ENCODE measurements around the gene KRTCAP2.
A peak's percentile ranks its signal among the peaks of the same experiment; 100 is the strongest.

Gene KRTCAP2

GRCh38 chr1:155133799-155134281, 39.3 kb downstream of the KRTCAP2 start:
- DNase-seq (ENCODE audit: low spot score): no peak

DNA sequence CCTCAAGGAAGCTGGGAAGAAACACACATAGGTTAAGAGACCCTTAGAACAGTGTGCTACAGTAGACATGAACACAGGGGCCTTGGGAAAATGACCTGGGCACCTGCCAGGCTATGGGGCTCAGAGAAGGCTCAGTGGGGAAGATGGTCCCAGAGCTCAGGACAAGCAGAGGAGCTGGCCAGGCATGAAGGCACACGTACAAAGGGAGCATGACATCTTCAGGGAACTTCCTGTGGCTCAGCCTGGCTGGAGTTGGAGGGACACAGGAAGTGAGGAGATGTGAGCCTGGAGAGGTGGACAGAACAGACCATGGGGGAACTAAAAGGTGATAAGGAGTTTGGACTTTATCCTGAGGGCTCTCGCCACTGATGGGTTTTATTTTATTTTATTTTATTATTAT, 41.2 kb downstream of the KRTCAP2 start:
- DNase-seq (ENCODE audit: low spot score): no peak

DNA sequence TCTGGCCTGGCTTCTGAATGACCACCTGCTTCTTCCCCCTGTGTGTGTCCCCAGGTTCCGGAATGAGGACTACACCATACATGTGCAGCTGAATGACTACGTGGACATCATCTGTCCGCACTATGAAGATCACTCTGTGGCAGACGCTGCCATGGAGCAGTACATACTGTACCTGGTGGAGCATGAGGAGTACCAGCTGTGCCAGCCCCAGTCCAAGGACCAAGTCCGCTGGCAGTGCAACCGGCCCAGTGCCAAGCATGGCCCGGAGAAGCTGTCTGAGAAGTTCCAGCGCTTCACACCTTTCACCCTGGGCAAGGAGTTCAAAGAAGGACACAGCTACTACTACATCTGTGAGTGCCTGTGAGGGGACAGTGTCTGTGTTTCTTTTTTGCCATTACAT, 41.8 kb downstream of the KRTCAP2 start:
- no peak for DNase-seq (ENCODE audit: low spot score)

GRCh38 chr1:155130272-155131006, 42.7 kb downstream of the KRTCAP2 start:
- no peak for DNase-seq (ENCODE audit: low spot score)

- no peak for DNase-seq (ENCODE audit: low spot score)
Measured at GRCh38 chr1:155128755-155129473, 44.2 kb downstream of the KRTCAP2 start.

DNA sequence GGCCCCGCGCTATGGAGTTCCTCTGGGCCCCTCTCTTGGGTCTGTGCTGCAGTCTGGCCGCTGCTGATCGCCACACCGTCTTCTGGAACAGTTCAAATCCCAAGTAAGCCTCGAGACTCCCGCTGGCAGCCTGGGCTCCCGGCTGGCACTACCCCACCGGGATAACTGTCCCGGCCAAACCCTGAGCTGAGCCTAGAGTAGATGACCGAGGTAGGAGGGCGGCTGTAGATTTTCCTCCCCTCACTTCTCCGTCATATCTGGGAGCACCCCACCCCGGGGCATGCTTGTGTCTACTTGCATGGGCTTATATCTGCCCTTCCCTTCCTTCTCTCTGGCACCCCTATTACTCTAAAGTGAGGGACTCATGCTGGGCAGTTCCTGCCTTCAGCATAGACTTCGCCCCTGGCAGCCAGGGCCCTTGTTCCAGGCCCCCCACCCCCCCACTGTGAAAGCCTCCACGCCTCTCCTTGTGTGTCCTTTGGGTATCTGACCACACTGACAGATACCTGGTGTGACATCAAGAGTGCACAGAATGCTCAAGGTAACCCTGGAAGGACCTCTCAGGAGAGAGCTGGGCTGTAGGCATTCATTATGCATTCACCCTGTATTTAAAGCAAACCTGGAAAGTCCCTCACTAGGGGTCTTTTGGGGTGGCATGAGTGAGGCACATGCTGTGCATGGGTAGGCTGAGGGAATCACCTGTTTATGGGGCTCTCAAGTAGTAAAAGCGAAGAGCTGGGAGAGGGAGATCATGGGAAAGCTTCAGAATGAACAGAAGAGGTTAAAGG, 44.9 kb downstream of the KRTCAP2 start:
- no peak for DNase-seq (ENCODE audit: low spot score)

DNA sequence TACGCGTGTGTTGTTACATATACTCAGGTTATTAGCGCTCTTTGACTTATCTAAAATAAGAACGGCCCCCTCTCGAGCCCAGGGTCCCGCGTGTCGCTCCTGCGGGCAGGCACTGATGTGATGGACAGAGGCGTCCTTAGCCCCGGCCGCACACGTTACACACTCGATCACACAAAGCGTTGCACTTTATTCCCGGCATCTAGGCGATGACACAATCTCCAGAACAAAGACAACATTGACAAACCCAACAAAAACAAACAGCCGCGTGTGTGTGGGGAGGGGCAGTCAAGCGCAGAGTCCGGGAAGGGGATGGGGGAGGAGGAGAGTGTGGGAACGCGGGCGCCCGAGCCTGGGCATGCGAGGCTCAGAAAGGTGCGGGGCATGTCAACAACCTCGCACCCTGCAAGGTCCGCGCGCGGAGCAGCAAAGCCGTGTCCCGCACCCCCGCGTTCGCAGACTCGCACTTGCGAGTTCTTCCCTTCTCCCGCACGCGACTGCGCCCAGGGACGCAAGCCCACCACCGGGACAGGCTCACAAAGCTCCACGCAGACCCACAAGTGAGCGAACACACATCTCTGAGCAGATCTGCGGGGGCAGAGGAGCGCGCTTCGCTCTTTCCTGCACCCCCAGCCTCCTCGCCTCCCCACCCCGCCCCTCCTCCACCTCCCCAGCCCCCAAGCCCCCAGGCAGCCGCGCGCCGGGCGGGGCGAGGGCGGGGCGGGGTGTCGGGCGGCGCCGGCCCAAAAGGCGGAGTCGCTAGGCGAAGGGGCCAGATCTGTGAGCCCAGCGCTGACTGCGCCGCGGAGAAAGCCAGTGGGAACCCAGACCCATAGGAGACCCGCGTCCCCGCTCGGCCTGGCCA, 45.8 kb downstream of the KRTCAP2 start, which contains the start of gene EFNA1:
Gene EFNA1, plus strand, starts transcription at position 772 of the 862 bp plus-strand sequence. CDS start 102 bp downstream, outside the sequence.
- DNase-seq (ENCODE audit: low spot score): peak; percentile 22

- DNase-seq (ENCODE audit: low spot score): peak; percentile 15
Measured at GRCh38 chr1:155126556-155127104, 46.5 kb downstream of the KRTCAP2 start.

DNA sequence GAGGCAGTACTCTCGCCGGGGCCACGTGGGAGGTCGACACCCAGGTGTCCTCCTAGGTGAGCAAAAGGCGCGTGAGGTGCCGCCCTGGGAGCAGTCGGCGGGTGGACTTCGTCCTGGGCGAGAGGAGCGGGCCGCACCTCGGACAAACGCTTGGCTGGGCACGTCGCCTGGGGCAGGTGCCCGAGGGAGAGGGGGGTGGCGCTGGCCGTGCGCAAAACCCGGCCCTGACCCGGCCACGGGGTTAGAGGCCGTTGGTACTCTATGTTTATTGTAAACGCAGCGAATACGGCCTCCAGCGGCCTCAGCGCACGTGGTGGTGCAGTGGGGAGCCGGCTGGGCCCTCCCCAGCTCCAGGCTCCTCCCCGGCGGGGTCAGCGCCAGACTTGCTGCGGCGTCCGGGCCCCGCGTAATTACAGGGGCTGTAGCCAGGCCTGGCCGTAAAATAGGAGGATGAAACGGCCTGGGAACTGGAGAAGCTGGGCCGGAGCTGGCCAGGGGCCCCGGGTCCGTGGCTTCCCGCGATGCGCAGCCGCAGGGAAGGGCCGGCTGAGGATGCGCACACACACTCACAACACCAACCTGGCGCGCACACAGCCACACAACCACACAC, 47.1 kb downstream of the KRTCAP2 start:
- no peak for DNase-seq (ENCODE audit: low spot score)

DNA sequence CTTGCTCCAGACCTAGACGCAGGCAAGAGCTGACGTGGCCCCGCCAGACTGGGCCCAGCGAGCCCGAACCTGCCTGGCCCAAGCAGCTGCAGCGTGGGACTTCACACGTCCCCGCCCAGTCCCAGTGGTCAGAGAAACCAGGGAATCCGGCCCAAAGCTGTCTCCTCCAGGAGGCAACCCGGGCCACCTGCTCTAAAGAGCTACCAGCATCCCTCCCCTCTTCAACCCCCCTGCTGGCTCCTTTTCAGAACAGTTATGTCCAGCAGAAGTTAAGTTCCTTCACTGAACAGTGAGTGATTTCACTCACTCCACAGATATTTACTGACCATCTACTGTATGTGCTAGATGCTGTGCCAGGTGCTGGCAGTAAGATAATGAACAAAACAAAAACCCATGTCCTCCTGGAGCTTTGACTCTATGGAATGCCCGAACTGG, 47.6 kb downstream of the KRTCAP2 start:
- DNase-seq (ENCODE audit: low spot score): no peak

- DNase-seq (ENCODE audit: low spot score): no peak
Measured at GRCh38 chr1:155124503-155125463, 48.3 kb downstream of the KRTCAP2 start.

DNA sequence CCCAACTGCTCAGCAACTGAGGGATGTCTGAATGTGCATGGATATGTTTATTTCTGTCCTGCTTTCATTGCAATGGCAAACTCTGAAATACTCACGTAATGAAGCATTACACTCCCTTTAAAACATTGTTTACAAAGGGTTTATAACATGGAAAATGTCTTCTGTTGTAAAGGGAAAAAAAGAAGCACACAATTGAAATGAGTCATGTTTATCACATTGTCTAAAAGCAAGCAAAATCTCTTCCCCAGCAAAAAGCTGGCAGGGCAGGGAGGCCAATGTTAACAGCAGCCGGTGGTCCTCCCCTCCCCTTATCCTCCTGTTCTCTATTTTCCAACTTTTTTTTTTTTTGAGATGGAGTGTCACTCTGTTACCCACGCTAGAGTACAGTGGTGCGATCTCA, 49.3 kb downstream of the KRTCAP2 start:
- DNase-seq (ENCODE audit: low spot score): no peak

- no peak for DNase-seq (ENCODE audit: low spot score)
Measured at GRCh38 chr1:155122308-155122707, 50.8 kb downstream of the KRTCAP2 start.

DNA sequence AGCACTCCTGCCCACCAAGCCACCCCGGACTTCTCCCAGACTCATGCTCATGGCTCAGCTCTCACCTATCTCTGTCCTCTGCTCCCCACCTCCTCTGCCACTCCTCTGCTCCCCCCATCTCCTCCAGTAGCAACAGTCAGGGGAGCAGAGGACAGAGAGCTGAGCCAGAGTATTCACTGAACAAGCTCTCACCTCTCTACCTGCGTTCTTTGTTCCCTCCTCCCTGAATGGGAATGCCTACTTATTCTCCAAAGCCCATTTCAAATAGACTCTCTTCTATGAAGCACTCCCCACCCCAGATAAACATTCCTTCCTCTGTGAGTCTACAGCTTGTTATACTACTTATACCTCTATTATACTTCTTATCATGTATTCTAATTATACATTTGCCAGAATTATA, 51.9 kb downstream of the KRTCAP2 start:
- no peak for DNase-seq (ENCODE audit: low spot score)

DNA sequence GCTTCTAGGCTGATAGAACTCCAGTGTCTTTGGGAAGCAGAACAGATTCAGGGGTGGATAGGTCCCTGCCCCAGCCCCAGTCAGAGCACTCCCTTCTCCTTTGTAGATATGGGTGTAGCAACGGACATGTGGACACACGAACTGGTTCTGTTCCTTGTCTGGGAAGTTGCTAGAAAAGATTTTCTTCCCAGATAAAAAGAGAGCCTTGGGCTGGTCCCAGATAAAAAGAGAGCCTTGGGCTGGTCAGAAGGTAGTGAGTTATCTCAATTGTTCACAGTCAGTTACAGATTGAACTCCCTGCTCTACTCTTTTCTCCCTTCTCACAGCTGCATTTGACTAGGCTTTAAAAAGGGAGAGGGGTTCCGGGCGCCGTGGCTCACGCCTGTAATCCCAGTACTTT, 52.9 kb downstream of the KRTCAP2 start:
- DNase-seq (ENCODE audit: low spot score): no peak

All from CD4-positive, alpha-beta T cell treated with Interleukin-6 at 100 ng/mL for 8 hours (primary cell).